NCI-H345 (cell line): ENCODE measurements around the gene GAREM1.
"Not testable (repeated sequence)": the region's sequence is repeated elsewhere in the genome, so short reads cannot be mapped to it uniquely, and the experiment has no call there.

Experiments
- DNase-seq: peaks from one replicate; lab custom pipeline; 2025; lab: John Stamatoyannopoulos, UW

The GAREM1 gene

DNA sequence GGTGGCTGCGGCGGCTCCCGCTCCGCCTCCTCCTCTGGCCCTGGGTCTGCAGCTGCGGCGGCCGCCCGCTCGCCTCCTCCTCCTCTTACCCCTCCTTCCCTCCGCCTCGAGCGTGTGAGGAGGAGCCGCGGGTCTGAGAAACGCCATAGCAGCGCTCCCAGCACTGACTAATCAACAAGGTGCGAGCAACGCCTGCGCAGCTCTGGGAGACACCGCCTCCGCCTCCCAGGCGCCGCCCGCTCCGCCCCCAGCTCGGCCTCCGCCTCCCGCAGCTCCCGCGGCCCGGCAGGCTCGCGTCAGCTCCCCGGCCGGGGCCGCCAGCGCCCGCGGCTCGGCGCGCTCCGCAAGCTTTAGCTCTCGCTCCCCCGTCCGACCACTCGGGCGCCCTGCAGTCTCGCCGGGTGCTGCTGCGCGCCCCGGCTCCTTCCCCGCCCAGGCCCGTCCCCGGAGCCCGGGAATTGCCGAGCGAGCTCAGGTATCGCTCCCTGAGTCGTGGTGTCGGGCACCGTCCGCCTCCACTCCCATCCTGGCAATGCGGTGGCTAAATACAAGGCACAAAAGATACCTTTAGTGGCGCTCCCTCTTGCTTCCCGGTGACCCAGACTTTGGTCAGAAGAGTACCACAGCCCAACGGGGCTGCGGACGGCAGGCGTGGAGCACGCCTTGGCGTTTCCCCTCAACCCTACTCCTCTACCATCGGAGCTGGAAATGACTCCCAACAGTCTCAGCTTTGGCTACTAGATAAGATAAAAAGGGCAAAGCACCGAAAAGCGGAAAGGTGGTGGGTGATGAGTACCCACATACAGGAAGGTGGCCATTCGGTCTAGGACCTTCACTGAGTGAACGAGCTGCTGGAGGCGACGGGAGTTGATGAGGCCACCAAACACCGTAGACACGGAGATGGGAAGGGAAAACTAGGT, at the start of gene GAREM1:
Gene GAREM1 (minus strand): TSS at position 169 of the 920 bp plus-strand sequence. CDS start 454 bp downstream, outside the sequence.
- DNase-seq = peak; percentile 95

DNA sequence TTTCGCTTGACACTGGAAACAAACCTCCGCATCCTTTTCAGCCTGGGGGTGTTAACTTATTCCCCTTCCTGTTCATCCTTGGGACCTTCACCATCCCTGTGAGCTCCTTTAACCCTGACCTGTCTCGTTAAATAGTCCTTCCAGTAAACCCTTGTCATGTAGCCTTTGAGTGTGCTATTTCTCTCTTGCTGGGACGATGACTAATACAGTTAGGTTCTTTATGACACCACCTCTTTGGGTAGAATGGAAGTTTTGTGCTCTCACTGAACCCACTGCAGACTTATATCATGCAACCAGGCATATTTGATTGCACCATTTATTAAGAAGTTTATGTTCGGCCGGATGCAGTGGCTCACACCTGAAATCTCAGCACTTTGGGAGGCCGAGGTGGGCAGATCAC, 40.5 kb upstream of the GAREM1 start:
- DNase-seq = no peak

DNA sequence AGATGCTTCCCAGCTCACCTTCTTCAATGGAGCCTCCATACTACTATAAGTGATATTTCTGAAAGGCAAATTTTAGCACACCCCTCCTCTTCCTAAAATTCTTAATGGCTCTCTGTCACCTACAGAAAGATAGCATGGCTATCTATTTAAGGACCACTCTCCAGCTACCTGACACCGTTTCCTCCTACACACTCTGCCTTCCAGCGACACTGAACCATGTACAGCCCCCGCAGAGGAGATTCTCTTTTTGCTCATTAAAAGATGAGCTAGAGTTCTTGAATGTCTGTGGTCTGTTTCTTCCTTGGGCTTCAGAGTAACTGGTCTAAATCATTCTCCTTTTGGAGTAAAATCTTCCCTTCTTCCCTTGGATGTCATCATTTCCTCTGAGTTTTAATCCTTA, 38.4 kb upstream of the GAREM1 start:
- DNase-seq = no peak

DNA sequence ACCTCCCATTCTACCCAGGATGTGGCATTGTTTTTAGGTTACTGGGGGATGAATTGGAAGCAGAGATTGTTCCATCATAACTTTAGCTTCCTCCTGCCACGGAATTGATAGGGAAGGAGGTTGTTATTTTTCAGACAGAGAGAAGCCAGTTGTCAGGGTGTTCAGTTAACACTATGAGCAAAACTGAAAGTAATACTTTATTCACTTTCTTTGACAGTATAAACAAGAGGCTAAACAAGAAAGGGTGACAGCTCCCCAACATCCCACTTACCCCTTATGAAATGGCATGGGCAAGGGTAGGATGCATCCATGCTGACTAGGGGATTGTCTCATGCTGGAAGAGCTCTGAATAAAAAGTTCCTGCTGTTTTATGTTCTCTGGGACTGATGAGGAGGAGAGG, 36.4 kb upstream of the GAREM1 start:
- no peak for DNase-seq

- DNase-seq = no peak
Observed at GRCh38 chr18:32502014-32502413, 31.3 kb upstream of the GAREM1 start.

GRCh38 chr18:32501242-32501641, 30.6 kb upstream of the GAREM1 start:
- not testable (repeated sequence) for DNase-seq

- no peak for DNase-seq
Observed at GRCh38 chr18:32483002-32483401, 12.3 kb upstream of the GAREM1 start.

DNA sequence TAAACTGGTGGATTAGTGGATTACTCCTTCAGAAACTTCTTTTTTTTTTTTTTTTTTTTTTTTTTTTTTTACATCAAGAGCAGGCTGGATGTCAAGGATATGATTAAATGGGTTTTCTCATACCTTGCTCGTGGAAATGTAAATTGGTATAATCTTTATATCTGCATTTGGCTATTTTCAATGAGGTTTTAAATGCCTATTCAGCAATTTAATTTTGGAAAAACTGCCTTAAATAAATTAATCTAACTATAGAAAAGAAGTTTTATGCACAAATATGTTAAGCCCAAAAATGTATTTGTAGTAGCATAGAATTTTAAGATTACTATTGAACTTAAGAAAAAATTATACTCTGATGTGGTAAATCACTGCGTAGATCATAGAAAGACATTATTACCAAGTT, 11.4 kb upstream of the GAREM1 start:
- no peak for DNase-seq

- no peak for DNase-seq
Observed at GRCh38 chr18:32480581-32480980, 9.9 kb upstream of the GAREM1 start.

DNA sequence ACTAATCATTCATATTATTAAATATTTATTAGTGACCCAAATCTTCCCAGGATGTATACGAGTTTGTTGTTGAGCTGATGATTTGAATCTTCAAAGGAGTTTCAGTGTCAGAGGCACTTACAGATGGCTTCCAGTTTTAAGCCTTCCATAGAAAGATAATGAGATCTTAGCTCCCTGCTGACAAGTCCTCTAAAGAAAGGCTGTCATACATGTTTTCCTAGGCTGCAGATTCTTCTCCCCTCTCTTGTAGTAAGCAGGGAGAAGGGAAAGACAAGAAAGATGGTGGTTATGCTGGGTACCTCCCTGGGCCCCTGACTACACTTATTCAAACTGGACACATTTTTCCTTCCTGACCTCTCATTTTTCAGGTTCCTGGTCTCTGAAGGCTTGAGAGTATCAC, 8.1 kb upstream of the GAREM1 start:
- DNase-seq = no peak

DNA sequence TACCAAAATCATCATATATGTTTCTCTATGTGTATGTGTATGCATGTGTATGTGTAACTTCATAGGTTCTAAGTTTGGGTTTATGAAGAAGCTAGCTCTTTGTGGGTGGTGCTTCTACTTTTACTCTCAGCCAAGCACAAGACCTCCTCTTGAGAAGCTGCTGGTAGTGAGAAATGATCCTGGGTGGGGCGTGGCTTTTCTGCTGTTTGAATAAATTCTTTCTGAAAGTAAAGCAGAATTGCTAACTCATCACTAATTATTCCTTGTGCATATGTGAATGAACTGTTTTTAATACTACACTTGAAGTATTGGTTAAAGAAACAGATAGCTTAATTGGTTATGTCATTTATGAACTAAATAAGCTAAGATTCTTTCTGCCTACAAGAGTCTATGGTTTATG, 7.6 kb upstream of the GAREM1 start:
- no peak for DNase-seq

GRCh38 chr18:32476106-32476505, 5.4 kb upstream of the GAREM1 start:
- no peak for DNase-seq

DNA sequence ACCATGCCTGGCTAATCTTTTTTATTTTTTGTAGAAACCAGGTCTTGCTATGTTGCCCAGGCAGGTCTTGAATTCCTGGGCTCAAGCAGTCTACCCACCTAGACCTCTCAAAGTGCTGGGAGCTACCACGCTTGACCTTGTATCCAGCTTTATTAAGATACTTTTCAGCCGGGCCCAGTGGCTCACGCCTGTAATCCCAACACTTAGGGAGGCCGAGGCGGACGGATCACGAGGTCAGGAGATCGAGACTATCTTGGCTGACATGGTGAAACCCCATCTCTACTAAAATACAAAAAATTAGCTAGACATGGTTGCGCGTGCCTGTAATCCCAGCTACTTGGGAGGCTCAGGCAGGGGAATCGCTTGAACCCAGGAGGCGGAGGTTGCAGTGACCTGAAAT, 4.4 kb upstream of the GAREM1 start:
- not testable (repeated sequence) for DNase-seq

GRCh38 chr18:32473325-32473724, 2.6 kb upstream of the GAREM1 start:
- DNase-seq = no peak

GRCh38 chr18:32472841-32473240, 2.2 kb upstream of the GAREM1 start:
- DNase-seq = no peak

GRCh38 chr18:32470460-32470713, 295 bp downstream of the GAREM1 start:
- DNase-seq = no peak

- peak; percentile 29 for DNase-seq
Observed at GRCh38 chr18:32469691-32470459, 807 bp downstream of the GAREM1 start.

DNA sequence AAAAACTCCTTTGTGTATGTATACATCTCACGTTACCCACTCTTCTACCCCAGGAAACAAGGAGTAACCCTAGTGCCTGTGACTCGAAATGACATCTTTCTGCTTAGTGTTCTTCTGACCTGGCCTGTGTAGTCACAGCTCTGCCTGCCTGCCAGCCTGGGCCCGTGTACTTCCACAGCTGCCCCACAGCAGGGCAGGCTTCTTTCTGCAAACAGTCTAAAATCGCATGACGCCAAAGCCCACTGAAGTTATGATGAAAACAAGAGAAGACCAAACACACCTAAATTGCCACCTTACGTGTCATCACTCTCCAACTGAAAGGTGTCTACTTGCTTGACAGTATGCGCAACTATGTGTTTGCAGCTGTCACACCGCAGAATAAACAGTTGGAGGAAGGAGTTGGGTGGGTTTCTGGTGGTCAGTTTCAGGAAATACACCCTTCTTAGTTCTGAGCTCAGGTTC, 1.5 kb downstream of the GAREM1 start:
- peak; percentile 38 for DNase-seq

DNA sequence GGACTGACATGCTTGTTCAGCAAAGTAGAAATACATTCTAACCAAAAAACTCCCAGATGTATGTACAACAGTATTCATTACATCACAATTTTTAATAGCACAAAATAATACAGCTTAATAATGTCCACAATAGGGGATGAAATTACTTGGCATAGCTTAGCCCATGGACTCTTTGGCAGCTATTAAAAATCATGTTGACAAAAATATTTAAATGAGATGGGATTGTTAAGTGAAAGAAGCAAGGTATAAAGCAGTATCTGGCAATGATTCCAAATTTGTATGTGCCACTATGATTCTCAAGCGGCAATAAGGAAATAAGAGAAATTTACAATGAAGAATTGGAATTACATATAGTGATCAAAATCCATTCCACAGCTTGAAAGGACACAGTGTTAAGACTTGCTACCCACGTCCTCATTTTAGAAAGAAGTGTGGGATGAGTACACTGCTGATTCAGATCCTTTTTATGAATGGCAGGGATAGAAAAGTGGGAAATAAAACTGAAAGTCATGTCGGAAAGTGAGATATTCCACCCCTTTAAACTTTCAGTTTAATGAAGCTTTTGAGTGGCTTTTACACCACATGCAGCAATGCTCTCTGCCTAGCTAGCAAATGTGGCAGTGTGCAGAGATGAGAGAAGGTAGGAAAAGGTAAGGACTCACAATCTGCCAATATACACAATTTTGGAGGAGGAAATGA, 2.4 kb downstream of the GAREM1 start:
- DNase-seq = no peak

GRCh38 chr18:32461709-32462272, 8.9 kb downstream of the GAREM1 start:
- DNase-seq = no peak

DNA sequence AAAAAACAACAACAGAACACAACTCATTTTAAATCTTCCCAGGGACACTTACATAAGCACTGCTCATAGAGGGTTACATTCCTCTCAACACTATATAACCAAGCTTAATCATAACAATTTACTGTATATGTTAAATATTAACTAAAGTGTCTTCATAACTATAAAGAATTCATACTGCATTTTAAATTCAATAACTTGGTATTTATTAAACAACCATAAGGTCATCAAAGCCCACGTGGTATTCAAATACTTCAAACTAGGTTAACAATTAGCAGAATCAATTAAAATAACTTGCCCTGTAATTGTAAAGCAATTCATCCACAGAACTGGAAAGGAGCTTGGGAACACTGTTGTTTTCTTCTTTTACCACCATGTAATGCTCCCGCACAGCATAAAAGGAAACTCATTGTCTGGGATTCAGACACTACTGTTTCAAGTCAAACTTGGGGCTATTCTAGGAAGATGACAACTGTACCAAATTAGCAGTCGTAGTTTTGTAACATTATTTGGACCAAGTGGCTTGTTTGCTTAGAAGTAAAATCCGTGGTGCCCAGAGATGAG, 10.4 kb downstream of the GAREM1 start:
- DNase-seq = no peak
